Endothelial cell of umbilical vein (primary cell): ENCODE results near the gene TBC1D4. TPM values are rescaled to one million over a fixed set of nuclear protein-coding genes. Genes with fewer than 3 reads are reported as not detected.

Experiments used
- BruUV-seq: library from RNA; stranded (reverse); fragments of 400-500 nt; replicated peaks from 2 replicates; lab custom pipeline; 2021; lab: Mats Ljungman, UMichigan
- CTCF ChIA-PET: fragments of 300-600, 350-600 bp; sonication (Branson Sonifier 250); formaldehyde crosslinking; loops from one replicate; lab custom pipeline; 2021; ENCODE audit warnings: antibody characterized with exemption, inconsistent platforms; lab: Charles Lee
- POLR2A ChIA-PET: fragments of 300-600, 350-600 bp; sonication (Branson Sonifier 250); formaldehyde crosslinking; loops from one replicate; lab custom pipeline; 2021; ENCODE audit warnings: antibody characterized with exemption, inconsistent platforms; lab: Charles Lee
- DNase-seq: peaks from one replicate; pipeline ENCODE4 v3.0.0-alpha.2; 2011; ENCODE audit warnings: low read depth, low spot score
- FAIRE-seq: peaks from 2 replicates; lab custom pipeline; 2011; peaks lifted over from hg19 to GRCh38; lab: Jason Lieb, UNC
- H2AFZ ChIP-seq: 2 replicates; pipeline ENCODE4 v1.6.0; 2012; ENCODE audit warnings: low read depth, low read length, control low read depth, inconsistent platforms
- H3K27ac ChIP-seq: 2 replicates; pipeline ENCODE4 v1.5.1; 2011; ENCODE audit warnings: low read depth, mild to moderate bottlenecking, control low read depth, low read length, moderate library complexity; ENCODE audit not compliant: insufficient read depth
- H3K27me3 ChIP-seq, 2 experiments: 2 replicates each; pipeline versions ENCODE4 v1.6.0 to v1.6.1; 2011; ENCODE audit warnings: low read length in 2 of 2, mixed read lengths in 1 of 2; ENCODE audit not compliant: control insufficient read depth in 2 of 2, insufficient read depth in 2 of 2
- H3K36me3 ChIP-seq, 2 experiments: 2 replicates in 1 of 2; 3 replicates in 1 of 2; pipeline ENCODE4 v1.5.1; 2011; ENCODE audit warnings: low read length in 2 of 2, mild to moderate bottlenecking in 1 of 2, moderate library complexity in 1 of 2; ENCODE audit not compliant: control insufficient read depth in 2 of 2, insufficient read depth in 2 of 2; ENCODE audit errors: extremely low read depth in 1 of 2
- H3K4me1 ChIP-seq: 3 replicates; pipeline ENCODE4 v1.5.1; 2011; ENCODE audit warnings: mild to moderate bottlenecking, low read length; ENCODE audit not compliant: control insufficient read depth, insufficient read depth; ENCODE audit errors: extremely low read depth
- H3K4me2 ChIP-seq: 2 replicates; pipeline ENCODE4 v1.6.1; 2011; ENCODE audit warnings: low read length, control low read depth, mixed read lengths; ENCODE audit not compliant: insufficient read depth
- H3K4me3 ChIP-seq, 3 experiments: fragments of 200-600 bp in 1 of 3; sonication (generic), shearing (Covaris generic) in 1 of 3; replicated peaks in 1 of 3; 2 replicates each; pipeline ENCODE4 v1.5.1; 2011 to 2016; ENCODE audit warnings: control low read depth in 3 of 3, low read length in 3 of 3, mild to moderate bottlenecking in 2 of 3, inconsistent platforms in 1 of 3, low read depth in 1 of 3, moderate library complexity in 1 of 3; ENCODE audit not compliant: insufficient read depth in 1 of 3
- H3K79me2 ChIP-seq: 2 replicates; pipeline ENCODE4 v1.6.0; 2012; ENCODE audit warnings: low read length, inconsistent platforms; ENCODE audit not compliant: control insufficient read depth, insufficient read depth
- H3K9ac ChIP-seq: replicated peaks from 2 replicates; pipeline ENCODE3; 2011; ENCODE audit warnings: low read length, control low read depth; ENCODE audit not compliant: insufficient read depth; ENCODE audit errors: extremely low read depth
- H3K9me1 ChIP-seq: replicated peaks from 3 replicates; pipeline ENCODE4 v1.6.0; 2011; ENCODE audit warnings: mild to moderate bottlenecking, low read length; ENCODE audit not compliant: control insufficient read depth, insufficient read depth; ENCODE audit errors: extremely low read depth
- H3K9me3 ChIP-seq: replicated peaks from 2 replicates; pipeline ENCODE4 v1.5.1; 2012; ENCODE audit warnings: low read length, inconsistent platforms; ENCODE audit not compliant: control insufficient read depth, insufficient read depth
- H4K20me1 ChIP-seq: replicated peaks from 2 replicates; pipeline ENCODE3; 2011; ENCODE audit warnings: mild to moderate bottlenecking, low read length; ENCODE audit not compliant: control insufficient read depth, insufficient read depth; ENCODE audit errors: extremely low read depth
- EZH2 ChIP-seq: IDR thresholded peaks from 2 replicates; pipeline ENCODE4 v1.6.1; 2012; ENCODE audit warnings: borderline replicate concordance, low read depth, mild to moderate bottlenecking, moderate library complexity, low read length, inconsistent platforms; ENCODE audit not compliant: severe bottlenecking
- FOS ChIP-seq: IDR thresholded peaks from 2 replicates; pipeline ENCODE4 v1.6.1; 2011; ENCODE audit warnings: mild to moderate bottlenecking, low read length, moderate library complexity, borderline replicate concordance; ENCODE audit not compliant: insufficient read depth
- GATA2 ChIP-seq: IDR thresholded peaks from 2 replicates; pipeline ENCODE4 v1.7.0; 2011; ENCODE audit warnings: low read depth, mild to moderate bottlenecking, moderate library complexity, mixed read lengths, low read length; ENCODE audit not compliant: insufficient read length, insufficient read depth
- JUN ChIP-seq: IDR thresholded peaks from 2 replicates; pipeline ENCODE4 v1.6.1; 2011; ENCODE audit warnings: borderline replicate concordance, low read depth; ENCODE audit not compliant: insufficient read length, insufficient read depth
- MYC ChIP-seq: IDR thresholded peaks from one replicate; pipeline ENCODE4 v1.6.1; 2011; ENCODE audit warnings: mild to moderate bottlenecking, low read depth, low read length
- POLR2A ChIP-seq: IDR thresholded peaks from 2 replicates; pipeline ENCODE4 v1.6.1; 2012; ENCODE audit warnings: low read depth, mild to moderate bottlenecking, control low read depth, low read length
- POLR2AphosphoS5 ChIP-seq: IDR thresholded peaks from 2 replicates; pipeline ENCODE4 v1.6.1; 2012; ENCODE audit warnings: low read depth, mild to moderate bottlenecking, control low read depth, low read length, moderate library complexity; ENCODE audit not compliant: insufficient read depth
- dilution Hi-C: fragments of 300-500 bp; cut with MboI; formaldehyde crosslinking; loops from one replicate; pipeline ENCODE4 v1.15.0; 2019; ENCODE audit warnings: low sequenced_read_pairs; ENCODE audit not compliant: extremely low pct_ligation_motif_present
- intact Hi-C: fragments of 100-400 bp; cut with micrococcal nuclease; formaldehyde crosslinking; loops from one replicate; pipeline ENCODE4 v1.10.0; 2022
- polyA plus RNA-seq, 4 experiments: library from polyadenylated mRNA; depleted of rRNA in 3 of 4; stranded (reverse) in 3 of 4; unstranded in 1 of 4; fragments of >200 nt; gene quantifications; 2 replicates each; pipeline versions ENCODE4 v1.2.1 to v1.2.3, GENCODE V29; 2011 to 2012; ENCODE audit warnings: missing spikeins in 1 of 4
- total RNA-seq: library from RNA; stranded (reverse); gene quantifications from 2 replicates; pipeline ENCODE4 v1.2.3, GENCODE V29; 2021
- TF ChIP-seq, protein P1 (sequence below): IDR thresholded peaks from 2 replicates; pipeline ENCODE4 v1.6.1; 2011; ENCODE audit not compliant: insufficient read depth, insufficient read length
- TF ChIP-seq, protein P2 (sequence below), 2 donors: IDR thresholded peaks; 1 replicate in 1 of 2; 2 replicates in 1 of 2; pipeline ENCODE4 v1.5.1; 2011; ENCODE audit warnings: low read length in 2 of 2, mild to moderate bottlenecking in 2 of 2, moderate library complexity in 2 of 2, control low read depth in 1 of 2, inconsistent platforms in 1 of 2, low read depth in 1 of 2; ENCODE audit not compliant: insufficient read depth in 1 of 2; ENCODE audit errors: extremely low read depth in 1 of 2

Gene TBC1D4
- total and polyA plus RNA-seq, 2 donors (not counting 3 experiments of a cell fraction or from before 2014, with no cell fraction given) = 58.3 to 81.0 TPM

GRCh38 chr13:75372923-75373841 is 108.8 kb downstream of the TBC1D4 start:
- no peak for TF ChIP-seq FOS
- TF ChIP-seq, protein P1, sequence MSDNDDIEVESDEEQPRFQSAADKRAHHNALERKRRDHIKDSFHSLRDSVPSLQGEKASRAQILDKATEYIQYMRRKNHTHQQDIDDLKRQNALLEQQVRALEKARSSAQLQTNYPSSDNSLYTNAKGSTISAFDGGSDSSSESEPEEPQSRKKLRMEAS = no peak
- TF ChIP-seq JUN = no peak
- TF ChIP-seq GATA2 = no peak
- no peak for TF ChIP-seq POLR2A
- no peak for TF ChIP-seq EZH2
- TF ChIP-seq, protein P2, sequence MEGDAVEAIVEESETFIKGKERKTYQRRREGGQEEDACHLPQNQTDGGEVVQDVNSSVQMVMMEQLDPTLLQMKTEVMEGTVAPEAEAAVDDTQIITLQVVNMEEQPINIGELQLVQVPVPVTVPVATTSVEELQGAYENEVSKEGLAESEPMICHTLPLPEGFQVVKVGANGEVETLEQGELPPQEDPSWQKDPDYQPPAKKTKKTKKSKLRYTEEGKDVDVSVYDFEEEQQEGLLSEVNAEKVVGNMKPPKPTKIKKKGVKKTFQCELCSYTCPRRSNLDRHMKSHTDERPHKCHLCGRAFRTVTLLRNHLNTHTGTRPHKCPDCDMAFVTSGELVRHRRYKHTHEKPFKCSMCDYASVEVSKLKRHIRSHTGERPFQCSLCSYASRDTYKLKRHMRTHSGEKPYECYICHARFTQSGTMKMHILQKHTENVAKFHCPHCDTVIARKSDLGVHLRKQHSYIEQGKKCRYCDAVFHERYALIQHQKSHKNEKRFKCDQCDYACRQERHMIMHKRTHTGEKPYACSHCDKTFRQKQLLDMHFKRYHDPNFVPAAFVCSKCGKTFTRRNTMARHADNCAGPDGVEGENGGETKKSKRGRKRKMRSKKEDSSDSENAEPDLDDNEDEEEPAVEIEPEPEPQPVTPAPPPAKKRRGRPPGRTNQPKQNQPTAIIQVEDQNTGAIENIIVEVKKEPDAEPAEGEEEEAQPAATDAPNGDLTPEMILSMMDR (IDR thresholded peaks at IDR 0.05; ENCODE audit: extremely low read depth in 1 of 2, insufficient read depth in 1 of 2, low read depth in 1 of 2, low read length in 2 of 2) = no peak
- no peak for TF ChIP-seq MYC
- no peak for TF ChIP-seq POLR2AphosphoS5
- peaks cover 3% of the 10 kb centered on the region for H3K79me2 ChIP-seq
- no peaks in the 10 kb centered on the region for H3K9me1 ChIP-seq
- ChIA-PET POLR2A (interaction anchor here (1.2 kb wide), 1 partner anchor 15 kb away, joined by 4 read pairs; no protein-coding TSS in a partner anchor), CTCF (interaction anchor here (0.5 to 6.0 kb wide), 22 partner anchors 9 to 175 kb away, joined by 3 to 66 read pairs (median 4); partner anchors contain the start of gene TBC1D4)
- FAIRE-seq (no peak), DNase-seq (no peak)
- H3K4me3 ChIP-seq = no peak overlapping the region
- H3K27ac ChIP-seq = no peak overlapping the region
- no peak overlapping the region for H3K4me2 ChIP-seq
- intact Hi-C loops (loop anchor here (1.0 to 5.0 kb wide), 3 partner anchors 109 to 264 kb away; partner anchors contain the start of genes LMO7, TBC1D4 and UCHL3), dilution Hi-C loops (no loop called here)
- H3K27me3 ChIP-seq = no peaks in the 10 kb centered on the region
- peaks cover 12% of the 10 kb centered on the region for H3K4me1 ChIP-seq
- H4K20me1 ChIP-seq = no peaks in the 10 kb centered on the region
- no TSS peak for BruUV-seq
- H2AFZ ChIP-seq = no peak overlapping the region
- H3K9ac ChIP-seq = no peak overlapping the region
- H3K9me3 ChIP-seq = no peaks in the 10 kb centered on the region
- no peaks in the 10 kb centered on the region for H3K36me3 ChIP-seq
